Coronary artery (tissue), 2 donors: ENCODE data around the gene HS3ST5.

ENCODE experiments used
- DNase-seq: peaks from one replicate; pipeline ENCODE4 v3.0.0-alpha.2; 2017; ENCODE audit warnings: low spot score
- H3K27ac ChIP-seq, 2 donors: fragments of 200-600 bp; sonication (generic); one replicate each; pipeline ENCODE4 v1.5.1; 2016 to 2019
- H3K4me3 ChIP-seq: fragments of 200-600 bp; sonication (generic); 2 replicates; pipeline ENCODE4 v1.5.1; 2016; ENCODE audit warnings: mild to moderate bottlenecking, moderate library complexity
- CTCF ChIP-seq: fragments of 200-600 bp; sonication (generic); IDR thresholded peaks from one replicate; pipeline ENCODE4 v1.5.1; 2019; ENCODE audit warnings: antibody characterized with exemption

HS3ST5 gene

DNA sequence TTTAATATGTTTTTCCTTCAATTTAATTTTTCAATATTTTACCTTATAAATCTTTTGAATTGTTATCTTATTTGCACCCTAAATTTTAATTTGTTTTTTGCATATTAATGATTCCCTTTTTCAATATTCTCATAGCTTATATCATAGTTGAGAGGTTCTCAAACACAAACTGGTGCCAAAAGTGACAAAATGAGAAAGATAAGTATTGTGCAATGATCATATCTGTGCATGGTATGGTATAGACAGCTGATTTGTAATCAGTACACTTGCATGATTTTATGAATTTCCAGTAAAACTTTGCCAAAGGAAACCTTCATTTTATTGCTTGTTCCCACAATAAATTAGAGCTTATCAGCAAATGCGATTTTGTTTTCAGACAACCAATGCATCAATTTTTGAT is 210.9 kb downstream of the HS3ST5 start:
- Histone ChIP-seq H3K27ac (no peak overlapping the region), H3K4me3 (no peak overlapping the region)
- no peak for TF ChIP-seq CTCF
- DNase-seq, result no peak

DNA sequence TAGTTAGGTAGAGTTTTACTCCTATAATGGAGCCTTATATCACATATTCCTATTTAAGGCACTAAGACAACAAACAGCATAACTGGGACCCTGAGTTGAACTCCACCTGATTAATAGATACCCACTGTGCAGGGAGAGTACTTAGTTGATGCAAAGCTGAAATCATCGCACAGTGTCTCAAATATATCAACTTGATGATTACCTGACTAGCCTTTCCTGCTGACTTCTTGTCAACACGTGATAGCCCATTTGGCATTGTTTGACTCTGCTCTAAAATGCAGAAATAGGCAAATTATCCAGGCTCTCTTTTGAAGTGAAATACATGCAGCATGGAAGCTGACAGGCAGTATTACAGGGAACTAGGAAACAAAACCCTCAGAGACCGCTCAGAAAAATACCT is 217.2 kb downstream of the HS3ST5 start:
- no peak overlapping the region for H3K27ac ChIP-seq
- TF ChIP-seq CTCF, result no peak

GRCh38 chr6:114121913-114122662 is 220.7 kb downstream of the HS3ST5 start:
- DNase-seq, result no peak
- TF ChIP-seq CTCF, result no peak
- Histone ChIP-seq H3K27ac (no peak overlapping the region), H3K4me3 (no peak overlapping the region)

More for the DNA sequence above, 217.2 kb downstream of the HS3ST5 start:
- no peak for DNase-seq
- no peak overlapping the region for H3K4me3 ChIP-seq

GRCh38 chr6:114119056-114119455 is 223.8 kb downstream of the HS3ST5 start:
- DNase-seq, result no peak
- no peak overlapping the region for H3K4me3 ChIP-seq

DNA sequence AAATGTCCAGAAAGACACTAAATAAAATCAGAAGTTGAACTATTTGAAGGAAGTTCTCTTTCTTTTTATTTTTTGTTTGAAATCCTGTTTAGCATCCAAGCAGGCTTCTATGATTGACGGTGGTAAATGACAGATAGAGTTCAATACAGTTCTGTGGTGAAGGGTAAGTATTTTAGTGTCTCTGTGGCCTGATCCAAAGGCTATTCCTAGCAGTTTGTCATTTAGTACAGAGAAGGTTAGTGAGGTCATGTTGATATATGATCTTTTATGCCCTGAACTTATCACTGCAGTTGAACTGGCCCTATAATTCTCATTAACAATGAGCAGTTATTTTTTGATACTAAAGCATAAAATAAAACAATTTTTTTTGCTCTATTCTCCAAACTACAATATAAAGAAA is 227.2 kb downstream of the HS3ST5 start:
- TF ChIP-seq CTCF, result no peak

More at GRCh38 chr6:114119056-114119455, 223.8 kb downstream of the HS3ST5 start:
- H3K27ac ChIP-seq, result no peak overlapping the region
- no peak for TF ChIP-seq CTCF

DNA sequence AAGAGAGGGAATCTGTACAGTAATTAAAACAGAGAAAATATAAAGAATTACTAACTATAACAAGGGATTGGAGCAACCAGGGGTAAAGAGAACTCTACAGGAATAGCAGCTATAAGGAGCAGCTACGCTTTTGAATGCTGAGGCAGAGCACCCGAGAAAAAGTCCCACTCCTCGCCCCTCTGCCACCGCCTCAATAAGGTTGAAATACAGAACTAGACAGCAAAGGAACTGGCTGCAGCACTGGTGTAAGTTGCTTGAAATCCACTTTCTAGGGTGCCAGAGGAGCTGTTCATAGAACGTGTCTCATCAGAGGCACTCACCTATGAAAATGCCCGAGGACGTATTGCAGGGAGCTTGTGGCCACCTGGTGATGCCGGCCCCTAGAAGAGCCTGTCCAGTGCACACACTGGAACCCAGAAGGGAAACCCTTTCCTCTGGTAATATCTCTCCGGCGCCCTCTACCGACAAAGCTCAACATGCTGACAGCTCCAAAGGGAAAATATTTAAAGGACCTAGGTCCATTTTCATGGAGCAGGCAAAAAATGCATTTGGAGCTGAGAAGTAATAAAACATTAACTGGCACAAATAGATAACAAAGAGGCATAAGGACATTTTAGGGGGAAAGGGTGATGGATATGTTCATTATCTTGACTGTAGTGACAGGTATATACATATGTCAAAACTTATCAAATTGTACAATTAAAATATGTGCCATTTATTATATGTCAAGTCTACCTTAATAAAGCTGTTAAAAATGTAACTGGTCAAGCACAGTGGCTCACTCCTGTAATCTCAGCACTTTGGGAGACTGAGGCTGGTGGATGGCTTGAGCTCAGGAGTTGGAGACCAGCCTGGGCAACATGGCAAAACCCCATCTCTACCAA is 234.5 kb downstream of the HS3ST5 start:
- peak; percentile 48 for TF ChIP-seq CTCF
- no peak overlapping the region for H3K4me3 ChIP-seq
- H3K27ac ChIP-seq, result no peak overlapping the region
- no peak for DNase-seq

More for the DNA sequence above, 227.2 kb downstream of the HS3ST5 start:
- Histone ChIP-seq H3K4me3 (no peak overlapping the region), H3K27ac (no peak overlapping the region)
- no peak for DNase-seq
